Measurements from ENCODE around the gene ZNF723.
"Not testable (repeated sequence)": the region's sequence is repeated elsewhere in the genome, so short reads cannot be mapped to it uniquely, and the experiment has no call there.

The ZNF723 gene

DNA sequence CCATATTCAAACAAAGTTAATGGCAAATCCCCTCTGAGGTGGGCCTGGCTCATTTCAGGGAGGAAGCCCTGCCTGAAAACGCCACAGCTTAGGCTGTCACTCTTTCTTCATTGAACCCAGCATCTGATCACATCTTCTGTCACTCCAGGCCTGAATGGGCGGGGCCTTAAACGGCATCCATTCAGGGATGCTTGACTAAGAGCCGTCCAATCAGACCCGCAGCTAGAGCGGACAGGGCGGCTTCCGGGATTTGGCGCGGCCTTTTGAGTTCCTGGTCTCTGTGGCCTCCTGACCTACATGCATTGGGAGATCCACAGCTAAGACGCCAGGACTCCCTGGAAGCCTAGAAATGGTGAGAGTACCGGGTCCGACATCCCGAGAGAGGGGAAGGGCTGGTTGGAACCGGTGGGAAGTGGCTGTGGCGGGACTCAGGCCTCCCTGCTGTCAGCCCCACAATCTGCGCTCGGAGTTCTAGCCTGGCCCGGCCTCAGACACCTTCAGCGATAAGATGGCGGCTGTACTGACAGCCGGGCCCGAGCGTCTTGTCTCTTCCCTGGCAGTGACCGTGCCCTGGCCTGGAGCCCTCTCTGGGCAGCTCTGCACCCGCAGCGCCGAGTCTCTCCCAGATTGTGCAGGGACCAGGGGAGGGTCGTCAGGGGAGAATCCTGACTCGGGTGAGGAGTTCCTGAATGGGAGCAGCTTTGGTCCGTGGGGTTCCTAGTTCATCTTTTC lies at the start of gene ZNF723:
TSS of gene ZNF723 (plus strand) at position 261 of the 732 bp plus-strand sequence. CDS start at position 350, 89 bp downstream.
- peak; percentile 96 for DNase-seq

DNA sequence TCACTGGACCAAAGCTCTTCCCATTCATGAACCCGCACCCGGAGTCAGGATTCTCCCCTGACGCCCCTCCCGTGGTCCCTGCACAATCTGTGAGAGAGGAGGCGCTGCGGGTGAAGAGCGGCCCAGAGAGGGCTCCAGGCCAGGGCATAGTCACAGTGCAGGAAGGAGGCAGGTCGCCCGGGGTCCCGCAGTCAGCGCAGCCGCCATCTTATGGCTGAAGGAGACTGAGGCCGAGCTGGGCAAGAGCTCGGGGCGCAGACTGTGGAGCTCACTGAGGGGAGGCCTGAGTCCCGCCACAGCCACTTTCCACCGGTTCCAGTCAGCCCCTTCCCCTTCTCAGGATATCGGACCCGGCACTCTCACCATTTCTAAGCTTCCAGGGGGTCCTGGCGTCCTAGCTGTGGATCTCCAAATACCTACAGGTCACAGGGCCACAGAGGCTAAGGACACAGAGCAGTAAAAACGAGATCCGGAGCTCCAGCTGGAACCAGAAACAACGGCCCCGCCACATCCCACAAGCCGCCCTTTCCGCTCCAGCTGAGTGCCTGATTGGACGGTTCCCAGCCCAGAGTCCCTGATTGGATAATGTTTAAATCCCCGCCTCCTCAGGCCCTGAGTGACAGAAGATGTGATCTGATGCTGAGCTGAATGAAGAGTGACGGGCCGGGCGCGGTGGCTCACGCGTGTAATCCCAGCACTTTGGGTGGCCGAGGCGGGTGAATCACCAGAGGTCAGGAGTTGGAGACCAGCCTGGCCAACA lies 48.3 kb upstream of the ZNF723 start, which contains the start of gene ZNF99:
TSS of gene ZNF99 (minus strand) at position 501 of the 760 bp plus-strand sequence. CDS start at position 366, 135 bp downstream.
- DNase-seq = peak; percentile 96

DNA sequence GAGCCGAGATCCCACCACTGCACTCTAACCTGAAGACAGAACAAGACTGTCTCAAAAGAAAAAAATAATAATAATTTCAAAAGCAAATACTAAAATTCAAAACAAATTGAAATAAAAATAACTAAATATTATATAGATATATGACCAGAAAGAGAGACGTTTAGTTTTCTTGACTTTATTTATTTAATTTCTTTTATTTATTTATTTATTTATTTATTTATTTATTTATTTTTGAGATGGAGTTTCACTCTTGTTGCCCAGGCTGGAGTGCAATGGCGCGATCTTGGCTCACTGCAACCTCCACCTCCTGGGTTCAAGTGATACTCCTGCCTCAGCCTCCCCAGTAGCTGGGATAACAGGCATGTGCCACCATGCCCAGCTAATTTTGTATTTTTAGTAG lies 39.2 kb upstream of the ZNF723 start:
- DNase-seq = not testable (repeated sequence)

DNA sequence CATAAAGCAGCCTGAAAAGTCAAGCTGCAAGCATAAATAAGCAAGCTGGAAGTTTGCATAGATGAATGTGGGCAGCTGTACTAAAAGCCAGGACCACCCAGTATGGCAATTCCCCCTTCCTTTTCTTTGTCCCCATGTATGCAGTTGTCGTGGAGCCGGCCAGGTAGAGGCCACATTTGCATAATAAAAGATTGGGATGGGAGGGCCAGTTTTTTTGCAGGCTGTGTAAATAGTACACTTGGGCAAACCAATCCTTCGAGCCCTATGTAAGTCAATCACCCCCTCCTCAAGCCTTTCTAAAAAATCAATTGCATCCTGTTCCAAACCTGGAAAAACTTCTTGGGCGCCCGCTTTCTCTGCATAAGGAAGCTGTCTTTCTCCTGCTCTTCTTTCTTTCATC lies 35.1 kb upstream of the ZNF723 start:
- no peak for DNase-seq

DNA sequence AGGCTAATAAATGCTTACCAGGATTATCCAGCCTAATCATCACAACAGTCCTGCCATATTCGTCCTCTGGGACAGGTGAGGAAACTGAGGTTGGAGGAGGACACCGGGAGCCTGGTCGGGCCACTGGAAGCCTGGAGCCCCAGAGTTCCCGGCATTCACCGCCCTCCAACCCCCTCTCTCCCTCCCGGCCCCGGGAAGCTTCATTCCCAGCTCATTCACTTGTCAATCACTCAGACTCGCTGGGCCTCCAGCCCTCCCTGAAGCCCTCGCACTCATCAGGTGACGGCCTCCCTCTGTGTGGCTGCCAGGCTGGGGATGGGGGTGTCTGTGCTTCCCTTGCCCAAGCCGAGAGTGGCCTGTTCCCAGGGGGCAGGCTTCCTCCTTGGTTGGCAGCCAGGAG lies 25.7 kb upstream of the ZNF723 start:
- DNase-seq = no peak

DNA sequence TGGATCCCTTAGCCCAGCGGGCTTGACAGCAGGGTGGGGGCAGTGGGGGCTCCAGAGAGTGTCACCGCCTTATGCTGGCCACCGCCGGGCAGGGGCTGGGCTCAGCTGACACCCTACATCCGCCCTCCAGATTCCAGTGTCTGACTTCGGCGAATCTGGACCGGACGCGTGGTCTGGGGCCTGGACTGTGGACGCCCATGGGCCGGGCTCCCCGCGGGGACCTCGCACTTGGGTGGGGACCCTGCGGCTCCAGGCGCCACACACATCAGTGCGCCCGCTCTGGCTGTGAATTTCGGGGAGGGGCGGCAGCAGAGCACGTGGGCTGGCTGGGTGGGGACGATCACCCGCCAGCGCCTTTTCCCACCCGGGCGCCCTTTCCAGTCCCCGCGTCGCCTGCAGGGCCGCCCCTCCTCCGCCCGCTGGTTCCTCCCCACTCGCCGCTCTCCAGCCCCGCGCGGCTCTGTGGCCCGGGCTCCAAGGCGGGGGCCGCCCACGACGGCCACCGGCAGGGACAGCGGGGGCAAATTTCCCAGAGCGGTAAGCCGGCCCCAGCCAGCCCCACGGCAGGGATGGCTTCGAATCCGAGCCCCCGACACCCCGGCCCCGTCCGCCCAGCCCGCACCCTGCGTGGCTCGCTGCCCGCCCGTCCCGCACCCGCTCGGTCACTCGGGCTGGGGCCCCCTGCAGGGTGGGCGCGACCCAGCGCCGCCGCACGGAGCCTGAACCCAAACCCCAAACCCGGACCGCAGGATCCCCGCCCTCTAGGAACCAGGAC lies 24.8 kb upstream of the ZNF723 start:
- no peak for DNase-seq

DNA sequence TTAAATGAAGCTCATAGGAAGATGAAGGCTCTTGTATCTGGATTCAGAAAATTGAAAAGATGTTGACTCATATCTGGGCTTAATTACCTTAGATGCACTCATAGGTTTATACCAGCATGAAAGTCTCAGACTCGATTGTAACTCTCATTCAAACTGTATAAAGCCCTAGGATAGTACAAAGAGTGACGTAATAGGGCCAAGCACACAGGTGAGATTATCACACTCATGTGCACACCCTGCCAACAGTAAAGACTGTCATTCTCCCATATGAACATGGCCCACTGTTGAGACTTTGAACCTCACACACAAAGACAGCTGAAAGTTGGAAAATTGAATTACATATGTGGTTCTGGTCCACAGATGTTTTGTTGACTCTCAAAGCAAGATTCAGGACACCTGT lies 18.0 kb upstream of the ZNF723 start:
- DNase-seq = no peak

DNA sequence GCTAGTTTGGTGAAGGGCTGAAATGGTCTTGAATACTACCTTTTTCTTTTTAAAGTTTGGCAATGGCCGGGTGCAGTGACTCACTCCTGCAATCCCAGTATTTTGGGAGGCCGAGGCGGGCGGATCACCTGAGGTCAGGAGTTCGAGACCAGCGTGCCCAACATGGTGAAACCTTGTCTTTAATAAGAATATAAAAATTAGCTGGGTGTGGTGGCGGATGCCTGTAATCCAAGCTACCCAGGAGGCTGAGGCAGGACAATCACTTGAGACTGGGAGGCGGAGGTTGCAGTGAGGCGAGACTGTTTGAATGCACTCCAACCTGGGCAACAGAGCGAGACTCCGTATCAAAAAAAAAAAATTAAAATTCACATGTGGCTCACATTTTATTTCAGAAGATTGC lies 880 bp upstream of the ZNF723 start:
- DNase-seq = no peak

DNA sequence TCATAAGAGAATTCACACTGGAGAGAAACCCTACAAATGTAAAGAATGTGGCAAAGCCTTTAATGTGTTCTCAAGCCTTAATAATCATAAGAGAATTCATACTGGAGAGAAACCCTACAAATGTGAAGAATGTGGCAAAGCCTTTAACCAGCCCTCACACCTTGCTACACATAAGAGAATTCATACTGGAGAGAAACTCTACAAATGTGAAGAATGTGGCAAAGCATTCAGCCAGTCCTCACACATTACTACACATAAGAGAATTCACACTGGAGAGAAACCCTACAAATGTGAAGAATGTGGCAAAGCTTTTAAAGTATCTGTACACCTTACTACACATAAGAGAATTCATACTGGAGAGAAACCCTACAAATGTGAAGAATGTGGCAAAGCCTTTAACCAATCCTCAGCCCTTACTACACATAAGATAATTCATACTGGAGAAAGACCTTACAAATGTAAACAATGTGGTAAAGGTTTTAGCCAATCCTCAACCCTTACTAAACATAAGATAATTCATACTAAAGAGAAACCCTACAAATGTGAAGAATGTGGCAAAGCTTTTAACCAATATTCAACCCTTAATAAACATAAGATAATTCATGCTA lies 25.7 kb downstream of the ZNF723 start:
- not testable (repeated sequence) for DNase-seq

DNA sequence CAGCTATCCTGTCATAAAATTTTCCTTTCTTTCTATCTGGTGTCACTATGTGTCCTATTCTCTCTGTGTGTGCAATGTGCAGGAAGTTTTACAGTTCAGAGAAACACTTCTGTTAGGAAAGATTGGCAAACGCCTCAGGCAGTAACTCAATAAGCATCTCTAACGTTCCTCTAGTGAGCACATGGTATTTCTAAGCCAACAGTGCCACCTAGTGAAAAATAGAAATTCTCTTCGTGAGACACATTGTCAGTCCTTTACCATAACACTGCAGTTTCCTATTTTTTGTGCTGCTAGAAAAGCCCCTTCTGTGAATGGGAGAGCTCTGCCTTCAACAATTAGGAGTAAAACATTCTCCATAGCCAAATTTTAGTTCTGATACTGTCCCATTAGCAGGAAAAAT lies 50.7 kb downstream of the ZNF723 start:
- peak; percentile 84 for DNase-seq

DNA sequence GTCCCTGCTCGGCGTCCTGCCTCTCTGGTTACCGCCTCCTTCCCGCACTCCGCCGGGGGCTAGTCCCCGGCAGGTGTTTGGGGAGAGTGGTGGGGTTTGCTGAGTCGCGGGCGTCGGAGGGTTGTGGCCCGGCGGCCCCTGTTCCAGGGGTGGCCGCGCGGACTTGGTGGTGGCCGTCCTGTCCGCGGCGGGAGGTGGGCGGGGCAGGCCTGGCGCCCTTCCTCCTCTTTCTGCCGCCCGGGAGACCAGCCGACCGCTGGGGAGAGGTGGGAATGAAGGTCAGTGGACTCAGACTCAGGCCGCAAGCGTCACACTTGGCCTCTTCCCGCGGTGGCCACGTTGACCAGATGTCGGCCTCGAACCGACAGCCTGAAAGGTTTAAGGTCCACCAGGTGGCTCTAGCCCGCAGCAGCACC lies 61.8 kb downstream of the ZNF723 start:
- no peak for DNase-seq

DNA sequence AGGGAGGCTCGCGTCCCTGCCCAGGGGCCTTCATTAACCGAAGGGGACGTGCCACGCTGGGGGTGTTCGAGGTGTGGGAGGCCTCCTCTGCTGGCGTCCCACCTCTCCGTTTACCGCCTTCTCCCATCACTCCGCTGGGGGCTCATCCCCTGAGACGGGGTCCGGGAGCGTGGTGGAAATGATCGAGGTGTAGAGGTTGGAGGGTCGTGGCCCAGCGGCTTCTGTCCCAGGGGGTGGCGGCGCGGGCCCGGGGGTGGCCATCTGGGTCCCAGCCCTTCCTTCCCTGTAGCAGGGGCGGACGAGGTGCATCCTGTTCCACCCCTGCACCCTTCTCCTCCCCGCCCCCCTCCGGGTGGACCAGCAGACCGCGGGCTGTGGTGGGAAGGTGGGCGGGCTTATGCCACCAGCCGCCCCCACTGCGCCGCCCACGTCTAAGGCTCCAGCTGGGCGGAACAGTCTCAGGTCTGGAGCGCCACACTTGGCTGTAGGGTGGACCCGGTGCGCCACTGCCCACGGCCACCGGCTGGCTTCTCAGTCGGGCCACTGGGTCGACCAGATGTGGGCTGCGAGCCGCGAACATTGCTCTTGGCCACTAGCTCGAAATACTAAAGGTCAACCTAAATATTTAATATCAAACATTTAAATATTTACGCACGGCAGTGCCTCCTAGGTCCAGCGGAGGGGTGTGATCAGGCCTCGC lies 69.5 kb downstream of the ZNF723 start:
- DNase-seq = no peak

Measured in OCI-M1 (cell line).